CD4-positive, alpha-beta T cell treated with Interferon gamma for 1 hour (primary cell): ENCODE measurements around the gene MEAK7.

Experiments used
- DNase-seq: peaks from one replicate; pipeline ENCODE4 v3.0.0-alpha.2; 2020

Gene MEAK7

GRCh38 chr16:84511180-84511800 lies 6.8 kb upstream of the MEAK7 start:
- DNase-seq = peak; percentile 73

- DNase-seq = no peak
Observed at GRCh38 chr16:84509032-84509950, 4.8 kb upstream of the MEAK7 start.

GRCh38 chr16:84508502-84508901 lies 4.0 kb upstream of the MEAK7 start:
- DNase-seq = peak; percentile 12

- DNase-seq = peak; percentile 24
Observed at GRCh38 chr16:84507011-84507982, 2.8 kb upstream of the MEAK7 start.

- DNase-seq = no peak
Observed at GRCh38 chr16:84505249-84506187, 1.1 kb upstream of the MEAK7 start.

GRCh38 chr16:84503751-84504395 lies 586 bp downstream of the MEAK7 start:
- no peak for DNase-seq

- no peak for DNase-seq
Observed at GRCh38 chr16:84502581-84502980, 1.9 kb downstream of the MEAK7 start.

GRCh38 chr16:84502075-84502474 lies 2.4 kb downstream of the MEAK7 start:
- DNase-seq = no peak

- DNase-seq = no peak
Observed at GRCh38 chr16:84501077-84501735, 3.3 kb downstream of the MEAK7 start.

GRCh38 chr16:84500531-84500930 lies 3.9 kb downstream of the MEAK7 start:
- DNase-seq = no peak

GRCh38 chr16:84499638-84500037 lies 4.8 kb downstream of the MEAK7 start:
- no peak for DNase-seq

GRCh38 chr16:84498859-84499620 lies 5.4 kb downstream of the MEAK7 start:
- DNase-seq = no peak

- no peak for DNase-seq
Observed at GRCh38 chr16:84498223-84498610, 6.2 kb downstream of the MEAK7 start.

- DNase-seq = no peak
Observed at GRCh38 chr16:84497418-84498222, 6.8 kb downstream of the MEAK7 start.

GRCh38 chr16:84496991-84497390 lies 7.5 kb downstream of the MEAK7 start:
- no peak for DNase-seq

- DNase-seq = no peak
Observed at GRCh38 chr16:84495506-84495905, 9.0 kb downstream of the MEAK7 start.

- no peak for DNase-seq
Observed at GRCh38 chr16:84489131-84489530, 15.3 kb downstream of the MEAK7 start.

- no peak for DNase-seq
Observed at GRCh38 chr16:84487358-84487757, 17.1 kb downstream of the MEAK7 start.

- no peak for DNase-seq
Observed at GRCh38 chr16:84486551-84487235, 17.8 kb downstream of the MEAK7 start.
